Pancreas (tissue), 10 donors: ENCODE measurements around the gene GFM1. TPM values are rescaled to one million over a fixed set of nuclear protein-coding genes. Genes with fewer than 3 reads are reported as not detected.

ENCODE experiments used
- ATAC-seq, 4 donors: fragments of 200-7000 bp; cut with Tn5 transposase; one replicate each; pipeline versions ENCODE4 v1.8.0 to v1.9.1; 2020; ENCODE audit warnings: mild to moderate bottlenecking in 4 of 4, moderate library complexity in 4 of 4
- DNase-seq, 6 donors: peaks; one replicate each; pipeline ENCODE4 v3.0.0-alpha.2; 2020
- FAIRE-seq: peaks from 2 replicates; lab custom pipeline; 2012; peaks lifted over from hg19 to GRCh38; lab: Jason Lieb, UNC
- H3K27ac ChIP-seq, 4 donors: fragments of 200-600 bp; sonication (generic); 1 replicate in 3 of 4; 2 replicates in 1 of 4; pipeline versions ENCODE4 v1.5.0 to v1.8.0; 2020
- H3K27me3 ChIP-seq, 4 donors: fragments of 200-600 bp; one replicate each; pipeline ENCODE4 v1.8.0; 2021
- H3K36me3 ChIP-seq, 3 donors: fragments of 200-600 bp; sonication (generic) in 1 of 3; one replicate each; pipeline versions ENCODE4 v1.5.0 to v1.8.0; 2020 to 2021
- H3K4me1 ChIP-seq, 3 donors: fragments of 200-600 bp; one replicate each; pipeline ENCODE4 v1.8.0; 2021
- H3K4me3 ChIP-seq, 4 donors: fragments of 200-600 bp; sonication (generic) in 2 of 4; one replicate each; pipeline versions ENCODE4 v1.5.0 to v1.8.0; 2020 to 2021
- H3K9me3 ChIP-seq, 4 donors: fragments of 200-600 bp; one replicate each; pipeline ENCODE4 v1.8.0; 2021
- WGBS, 2 donors: extraction: QIAGEN DNeasy Blood & Tissue Kit; methylation state at CpG; one replicate each; pipeline ENCODE4 v1.1.7; 2013; 5-methylcytosine and 5-hydroxymethylcytosine counted together
- intact Hi-C, 3 donors: fragments of 100-400 bp; cut with DNase I; formaldehyde crosslinking; loops; one replicate each; pipeline versions ENCODE4 v1.11.1 to v1.14.2; 2022
- polyA plus RNA-seq, 2 donors: library from polyadenylated mRNA; stranded (reverse); fragments of 200-250 nt; gene quantifications; one replicate each; pipeline ENCODE4 v1.2.3, GENCODE V29; 2013
- total RNA-seq, 6 donors: library from RNA; stranded (reverse); fragmentation: NEBNext Ultra II Directional in 4 of 6; extraction: Animal tissue kit (Norgen Biotek cat#: 25700) in 4 of 6; gene quantifications; one replicate each; pipeline versions ENCODE4 v1.2.1 to v1.2.4, GENCODE V29; 2021 to 2023
- TF ChIP-seq, protein P1 (sequence below), 4 donors: fragments of 200-600 bp; sonication (generic) in 3 of 4; IDR thresholded peaks; one replicate each; pipeline versions ENCODE4 v1.5.0 to v1.8.0; 2021; ENCODE audit warnings: antibody characterized with exemption in 4 of 4
- donor health status: healthy with polysubstance abuse.
- donor health status: DM: no; HTN: no; CAD: no; lungs with moderate emphysema.
- donor health status: DM: no; HTN: no; CAD: no.
- donor health status: control.
- donor health status: control.
- donor health status: Bipolar disorder and iron deficiency.
- donor health status: DM: yes; HTN: yes; CAD: no.
- donor health status: DM: no; HTN: no; CAD: no.
- donor health status: DM: no; HTN: no; CAD: no.
- donor health status: DM: yes; HTN: yes; CAD: no.

The GFM1 gene
- total and polyA plus RNA-seq, 8 donors: 5.7 to 24.0 (median 17.2) TPM

GRCh38 chr3:158625881-158626280 lies 18.4 kb upstream of the GFM1 start:
- H3K36me3 ChIP-seq: no peaks in the 10 kb centered on the region
- H3K27me3 ChIP-seq: peaks cover 0 to 4% (median 0%) of the 10 kb centered on the region in 4 donors
- H3K4me3 ChIP-seq: no peak overlapping the region
- FAIRE-seq (no peak), DNase-seq (no peak), ATAC-seq (no peak)
- TF ChIP-seq, protein P1, sequence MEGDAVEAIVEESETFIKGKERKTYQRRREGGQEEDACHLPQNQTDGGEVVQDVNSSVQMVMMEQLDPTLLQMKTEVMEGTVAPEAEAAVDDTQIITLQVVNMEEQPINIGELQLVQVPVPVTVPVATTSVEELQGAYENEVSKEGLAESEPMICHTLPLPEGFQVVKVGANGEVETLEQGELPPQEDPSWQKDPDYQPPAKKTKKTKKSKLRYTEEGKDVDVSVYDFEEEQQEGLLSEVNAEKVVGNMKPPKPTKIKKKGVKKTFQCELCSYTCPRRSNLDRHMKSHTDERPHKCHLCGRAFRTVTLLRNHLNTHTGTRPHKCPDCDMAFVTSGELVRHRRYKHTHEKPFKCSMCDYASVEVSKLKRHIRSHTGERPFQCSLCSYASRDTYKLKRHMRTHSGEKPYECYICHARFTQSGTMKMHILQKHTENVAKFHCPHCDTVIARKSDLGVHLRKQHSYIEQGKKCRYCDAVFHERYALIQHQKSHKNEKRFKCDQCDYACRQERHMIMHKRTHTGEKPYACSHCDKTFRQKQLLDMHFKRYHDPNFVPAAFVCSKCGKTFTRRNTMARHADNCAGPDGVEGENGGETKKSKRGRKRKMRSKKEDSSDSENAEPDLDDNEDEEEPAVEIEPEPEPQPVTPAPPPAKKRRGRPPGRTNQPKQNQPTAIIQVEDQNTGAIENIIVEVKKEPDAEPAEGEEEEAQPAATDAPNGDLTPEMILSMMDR (IDR thresholded peaks at IDR 0.05): no peak
- H3K4me1 ChIP-seq: no peaks in the 10 kb centered on the region
- WGBS, 2 donors: 0 to 68% methylated on average over 1 of the region's 1 CpG
- no peaks in the 10 kb centered on the region for H3K9me3 ChIP-seq
- no peak overlapping the region for H3K27ac ChIP-seq
- intact Hi-C loops: no loop called here

DNA sequence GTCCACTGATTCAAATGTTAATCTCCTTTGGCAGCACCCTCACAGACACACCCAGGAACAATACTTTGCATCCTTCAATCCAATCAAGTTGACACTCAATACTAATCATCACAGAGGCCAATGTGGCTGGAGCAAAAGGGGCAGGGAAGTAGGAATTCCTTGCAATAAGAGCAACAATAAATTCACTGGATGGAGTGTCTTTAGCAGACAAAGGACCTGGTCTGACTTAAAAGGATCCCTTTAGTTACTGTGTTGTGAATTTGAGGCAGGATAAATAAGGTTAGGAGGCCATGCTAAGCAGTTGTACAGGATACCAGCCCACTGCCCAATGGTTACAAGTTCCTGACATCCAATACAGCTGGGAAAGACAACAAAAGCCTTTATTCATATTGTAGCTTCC lies 12.3 kb upstream of the GFM1 start:
- no peak overlapping the region for H3K27ac ChIP-seq
- no peaks in the 10 kb centered on the region for H3K4me1 ChIP-seq
- no peaks in the 10 kb centered on the region for H3K9me3 ChIP-seq
- ATAC-seq (no peak), DNase-seq (no peak), FAIRE-seq (no peak)
- intact Hi-C loops: no loop called here
- H3K27me3 ChIP-seq: peaks cover 0 to 4% (median 0%) of the 10 kb centered on the region in 4 donors
- no peak overlapping the region for H3K4me3 ChIP-seq
- H3K36me3 ChIP-seq: no peaks in the 10 kb centered on the region
- TF ChIP-seq, protein P1 (IDR thresholded peaks at IDR 0.05): no peak

DNA sequence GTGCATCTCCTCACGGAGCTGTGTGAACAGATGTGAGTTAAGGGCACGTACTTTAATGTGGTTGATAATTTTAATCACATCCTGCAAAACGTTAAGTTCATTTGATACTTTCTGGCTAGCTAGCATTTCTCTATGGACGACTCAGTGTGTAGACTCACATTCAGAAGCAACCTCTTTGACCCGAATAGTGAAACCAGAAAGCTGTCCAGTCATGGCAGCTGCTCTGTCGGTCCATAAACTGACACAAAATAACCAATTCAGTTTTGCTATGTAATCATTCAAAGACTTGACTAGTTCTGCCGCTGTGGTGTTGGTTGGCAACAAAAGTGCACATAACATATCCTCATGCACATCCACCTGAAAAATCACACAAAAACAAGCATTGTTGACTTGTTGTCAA lies 3.7 kb upstream of the GFM1 start:
- no peak for DNase-seq
- no peak overlapping the region for H3K4me3 ChIP-seq
- FAIRE-seq: no peak
- H3K27ac ChIP-seq: no peak overlapping the region
- TF ChIP-seq, protein P1 (IDR thresholded peaks at IDR 0.05): no peak
- WGBS, 2 donors: 72 to 73% methylated on average over 7 of the region's 7 CpGs
- H3K9me3 ChIP-seq: no peaks in the 10 kb centered on the region
- H3K4me1 ChIP-seq: peaks cover under 1 to 6% (median 4%) of the 10 kb centered on the region in 3 donors
- no peak for ATAC-seq
- no peaks in the 10 kb centered on the region for H3K36me3 ChIP-seq
- intact Hi-C loops: no loop called here
- H3K27me3 ChIP-seq: no peaks in the 10 kb centered on the region

- WGBS, 2 donors: 86 to 88% methylated on average over 7 of the region's 7 CpGs
- no peak overlapping the region for H3K27ac ChIP-seq
- no peaks in the 10 kb centered on the region for H3K9me3 ChIP-seq
- FAIRE-seq: no peak
- H3K36me3 ChIP-seq: no peaks in the 10 kb centered on the region
- no peak for DNase-seq
- no peak overlapping the region for H3K4me3 ChIP-seq
- ATAC-seq: no peak
- TF ChIP-seq, protein P1 (IDR thresholded peaks at IDR 0.05): no peak
- H3K4me1 ChIP-seq: peaks cover 4 to 6% (median 5%) of the 10 kb centered on the region in 3 donors
- H3K27me3 ChIP-seq: no peaks in the 10 kb centered on the region
- intact Hi-C loops: no loop called here
These were observed 2.3 kb upstream of the GFM1 start for GRCh38 chr3:158642005-158642404.

- ATAC-seq (no peak), FAIRE-seq (no peak), DNase-seq (no peak)
- Histone ChIP-seq H3K9me3 (no peaks in the 10 kb centered on the region), H3K27ac (no peak overlapping the region), H3K27me3 (no peaks in the 10 kb centered on the region), H3K36me3 (no peaks in the 10 kb centered on the region), H3K4me1 (peaks cover 4 to 6% (median 5%) of the 10 kb centered on the region in 3 donors), H3K4me3 (no peak overlapping the region)
- WGBS, 2 donors: 76% methylated on average over 6 of the region's 6 CpGs
- intact Hi-C loops: no loop called here
- TF ChIP-seq, protein P1 (IDR thresholded peaks at IDR 0.05): no peak
These were observed 1.7 kb upstream of the GFM1 start for GRCh38 chr3:158642474-158643210.
